ENCODE results near the gene LOXL1.

Gene LOXL1

DNA sequence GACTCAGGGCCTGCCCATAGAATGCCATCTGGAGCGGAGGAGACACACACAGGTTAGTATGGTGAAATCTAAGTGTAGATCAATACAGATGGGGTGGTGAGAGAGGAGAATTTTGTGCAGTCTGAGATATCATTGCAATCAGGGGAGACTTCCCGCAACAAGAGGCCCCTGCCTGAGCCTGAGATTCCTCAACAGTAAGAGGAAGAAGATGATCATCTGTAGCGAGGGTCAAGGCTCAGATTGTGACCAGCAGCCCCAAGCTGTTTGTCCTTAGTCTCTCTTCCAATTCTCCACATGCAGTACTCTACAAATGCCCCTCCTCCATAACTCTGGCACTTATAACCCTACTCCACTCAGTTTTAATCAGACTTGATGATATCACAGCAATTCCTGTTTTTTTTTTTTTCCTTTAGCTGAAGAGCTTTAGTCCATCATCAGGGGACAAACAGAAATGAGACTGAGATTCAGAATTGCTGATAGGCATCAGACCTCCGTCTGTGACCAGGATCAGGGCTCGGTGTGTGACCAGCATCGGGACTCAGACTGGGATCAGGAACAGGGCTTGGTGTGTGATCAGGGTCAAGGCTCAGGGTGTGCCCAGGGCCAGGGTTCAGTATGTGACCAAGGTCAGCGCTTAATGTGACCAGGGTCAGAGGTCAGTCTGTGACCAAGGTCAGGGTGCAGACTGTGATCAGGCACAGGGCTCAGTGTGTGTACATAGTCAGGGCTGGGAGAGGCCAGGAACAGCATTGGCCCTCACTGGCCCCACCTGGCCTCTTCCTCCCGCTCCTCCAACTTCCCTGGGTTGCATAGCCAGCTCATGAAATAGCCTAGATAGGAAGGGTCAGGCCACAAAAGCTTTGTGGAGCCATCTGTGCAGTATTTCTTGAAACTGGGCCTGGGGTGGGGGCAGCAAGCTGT lies 14.1 kb downstream of the LOXL1 start:
- DNase-seq (ENCODE audit: low read depth): no peak
- TF ChIP-seq MYC (IDR thresholded peaks at IDR 0.05; ENCODE audit: low read depth, low read length) (no peak), POLR2A (IDR thresholded peaks at IDR 0.05; ENCODE audit: extremely low read depth, insufficient read length) (no peak)
- TF ChIP-seq, protein P1, sequence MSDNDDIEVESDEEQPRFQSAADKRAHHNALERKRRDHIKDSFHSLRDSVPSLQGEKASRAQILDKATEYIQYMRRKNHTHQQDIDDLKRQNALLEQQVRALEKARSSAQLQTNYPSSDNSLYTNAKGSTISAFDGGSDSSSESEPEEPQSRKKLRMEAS (IDR thresholded peaks at IDR 0.05; ENCODE audit: low read depth, low read length): no peak
- TF ChIP-seq, protein P2, sequence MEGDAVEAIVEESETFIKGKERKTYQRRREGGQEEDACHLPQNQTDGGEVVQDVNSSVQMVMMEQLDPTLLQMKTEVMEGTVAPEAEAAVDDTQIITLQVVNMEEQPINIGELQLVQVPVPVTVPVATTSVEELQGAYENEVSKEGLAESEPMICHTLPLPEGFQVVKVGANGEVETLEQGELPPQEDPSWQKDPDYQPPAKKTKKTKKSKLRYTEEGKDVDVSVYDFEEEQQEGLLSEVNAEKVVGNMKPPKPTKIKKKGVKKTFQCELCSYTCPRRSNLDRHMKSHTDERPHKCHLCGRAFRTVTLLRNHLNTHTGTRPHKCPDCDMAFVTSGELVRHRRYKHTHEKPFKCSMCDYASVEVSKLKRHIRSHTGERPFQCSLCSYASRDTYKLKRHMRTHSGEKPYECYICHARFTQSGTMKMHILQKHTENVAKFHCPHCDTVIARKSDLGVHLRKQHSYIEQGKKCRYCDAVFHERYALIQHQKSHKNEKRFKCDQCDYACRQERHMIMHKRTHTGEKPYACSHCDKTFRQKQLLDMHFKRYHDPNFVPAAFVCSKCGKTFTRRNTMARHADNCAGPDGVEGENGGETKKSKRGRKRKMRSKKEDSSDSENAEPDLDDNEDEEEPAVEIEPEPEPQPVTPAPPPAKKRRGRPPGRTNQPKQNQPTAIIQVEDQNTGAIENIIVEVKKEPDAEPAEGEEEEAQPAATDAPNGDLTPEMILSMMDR (IDR thresholded peaks at IDR 0.05; ENCODE audit: low read depth, low read length): no peak
- H3K4me3 ChIP-seq (ENCODE audit: low read depth, low read length): no peak overlapping the region

DNA sequence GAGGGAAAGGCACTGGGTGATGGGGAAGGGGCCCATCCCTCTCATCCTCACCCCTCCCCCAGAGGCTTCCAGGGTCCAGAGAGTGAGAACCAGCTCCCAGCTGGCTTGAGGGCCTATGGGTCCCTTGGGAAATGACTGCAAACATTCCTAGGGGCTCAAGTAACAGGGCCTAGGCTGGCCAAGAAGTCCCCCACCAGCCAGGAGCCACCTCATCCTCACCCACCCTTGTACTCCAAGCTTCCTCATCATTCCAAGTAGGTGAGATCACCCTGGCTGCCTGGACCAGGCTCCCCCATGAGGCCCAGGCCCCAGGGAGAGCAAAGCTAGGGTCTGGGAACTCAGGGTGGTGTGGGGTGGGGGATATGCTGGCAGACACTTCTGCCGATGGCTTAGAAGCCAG lies 14.8 kb downstream of the LOXL1 start:
- no peak for DNase-seq (ENCODE audit: low read depth)

DNA sequence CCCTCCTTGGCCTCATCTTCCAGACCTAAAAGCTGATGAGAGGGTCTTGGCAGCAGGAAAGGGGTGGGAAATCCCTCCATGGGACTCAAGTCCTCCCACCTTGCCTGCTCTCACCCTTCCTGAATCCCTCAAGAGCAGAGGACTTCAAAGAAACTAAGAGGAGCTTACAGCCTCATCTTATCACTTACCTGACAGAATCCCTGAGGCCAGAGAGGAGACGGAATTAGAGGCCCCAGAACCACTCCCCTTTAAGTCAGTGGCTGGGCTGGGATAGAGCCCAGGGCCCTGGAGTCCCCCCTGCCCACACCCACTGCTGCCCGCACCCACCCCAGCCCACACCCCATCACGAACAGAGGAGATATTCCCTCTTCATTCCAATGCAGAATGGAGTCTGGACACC lies 15.2 kb downstream of the LOXL1 start:
- no peak for DNase-seq (ENCODE audit: low read depth)
- H3K4me3 ChIP-seq (ENCODE audit: low read depth, low read length): no peak overlapping the region
- TF ChIP-seq, protein P1 (IDR thresholded peaks at IDR 0.05; ENCODE audit: low read depth, low read length): no peak
- no peak for TF ChIP-seq MYC (IDR thresholded peaks at IDR 0.05; ENCODE audit: low read depth, low read length)
- TF ChIP-seq POLR2A (IDR thresholded peaks at IDR 0.05; ENCODE audit: extremely low read depth, insufficient read length): no peak
- TF ChIP-seq, protein P2 (IDR thresholded peaks at IDR 0.05; ENCODE audit: low read depth, low read length): no peak

More for the DNA sequence above, 14.8 kb downstream of the LOXL1 start:
- no peak overlapping the region for H3K4me3 ChIP-seq (ENCODE audit: low read depth, low read length)
- TF ChIP-seq POLR2A (IDR thresholded peaks at IDR 0.05; ENCODE audit: extremely low read depth, insufficient read length): no peak
- TF ChIP-seq, protein P1 (IDR thresholded peaks at IDR 0.05; ENCODE audit: low read depth, low read length): no peak

DNA sequence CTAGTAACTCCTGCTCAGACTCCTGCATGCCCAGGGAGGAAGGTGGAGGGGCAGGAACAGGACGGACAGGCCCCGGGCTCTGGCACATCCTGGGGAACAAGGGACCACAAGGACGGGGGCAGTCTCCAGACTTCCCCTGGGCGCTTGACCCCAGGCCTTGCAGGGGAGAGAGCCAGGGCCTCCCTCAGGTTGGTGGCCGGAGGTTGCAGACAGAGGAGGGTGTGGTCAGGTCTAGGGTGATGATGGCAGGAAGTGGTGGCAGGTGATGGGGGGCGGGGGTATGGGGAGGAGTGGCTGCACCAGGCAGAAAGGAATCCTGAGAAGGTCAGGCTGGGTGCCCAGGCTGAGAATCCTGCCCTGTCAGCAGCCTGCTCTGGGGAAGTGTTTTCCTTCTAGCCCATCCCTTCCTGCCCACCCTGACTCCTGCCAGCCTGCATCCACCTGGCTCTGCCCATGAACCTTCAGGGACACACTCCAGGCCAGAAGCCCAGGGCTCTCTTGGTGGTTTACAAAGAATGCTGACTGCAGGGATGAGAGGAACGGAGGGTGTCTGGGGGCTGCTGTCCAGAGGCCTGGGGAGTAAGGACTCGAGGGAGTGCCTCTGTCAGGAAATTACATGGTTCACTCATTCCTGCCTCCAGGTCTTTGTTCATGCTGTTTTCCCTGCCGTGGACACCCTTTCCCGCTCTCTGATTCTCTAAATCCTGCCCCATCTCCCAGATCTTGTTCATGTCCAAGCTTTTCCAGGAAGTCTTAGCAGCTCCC lies 15.8 kb downstream of the LOXL1 start:
- TF ChIP-seq POLR2A (IDR thresholded peaks at IDR 0.05; ENCODE audit: extremely low read depth, insufficient read length): no peak
- TF ChIP-seq, protein P1 (IDR thresholded peaks at IDR 0.05; ENCODE audit: low read depth, low read length): no peak
- TF ChIP-seq MYC (IDR thresholded peaks at IDR 0.05; ENCODE audit: low read depth, low read length): no peak
- TF ChIP-seq, protein P2 (IDR thresholded peaks at IDR 0.05; ENCODE audit: low read depth, low read length): no peak
- no peak overlapping the region for H3K4me3 ChIP-seq (ENCODE audit: low read depth, low read length)
- no peak for DNase-seq (ENCODE audit: low read depth)

DNA sequence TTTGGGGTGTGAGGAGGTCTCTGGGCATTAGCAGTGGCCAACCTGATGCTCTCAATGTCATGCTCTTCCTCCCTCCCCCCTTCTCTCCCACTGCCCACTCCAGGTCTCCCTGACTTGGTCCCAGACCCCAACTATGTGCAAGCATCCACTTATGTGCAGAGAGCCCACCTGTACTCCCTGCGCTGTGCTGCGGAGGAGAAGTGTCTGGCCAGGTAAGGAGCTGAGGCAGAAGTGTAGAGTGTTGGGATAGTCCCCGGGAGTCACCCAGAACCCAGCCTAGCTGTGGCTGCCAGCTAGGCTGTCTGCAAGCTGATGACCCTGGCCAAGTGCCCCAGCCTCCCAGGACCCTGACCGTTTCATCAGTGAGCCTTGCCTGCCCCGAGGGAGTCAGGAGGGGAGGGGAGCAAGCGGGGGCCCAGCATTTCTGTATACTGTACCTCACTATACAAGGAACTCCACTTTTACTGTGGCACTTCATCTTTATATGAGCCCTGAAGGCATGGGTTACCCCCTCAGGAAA lies 16.5 kb downstream of the LOXL1 start:
- TF ChIP-seq MYC (IDR thresholded peaks at IDR 0.05; ENCODE audit: low read depth, low read length) (no peak), POLR2A (IDR thresholded peaks at IDR 0.05; ENCODE audit: extremely low read depth, insufficient read length) (no peak)
- TF ChIP-seq, protein P1 (IDR thresholded peaks at IDR 0.05; ENCODE audit: low read depth, low read length): no peak
- TF ChIP-seq, protein P2 (IDR thresholded peaks at IDR 0.05; ENCODE audit: low read depth, low read length): no peak
- no peak for DNase-seq (ENCODE audit: low read depth)
- no peak overlapping the region for H3K4me3 ChIP-seq (ENCODE audit: low read depth, low read length)

Data from NB4 (cell line).